Trophoblast cell (in vitro differentiated cells and primary cell): ENCODE data around the gene SIRPD.
"Not testable (repeated sequence)": the region's sequence is repeated elsewhere in the genome, so short reads cannot be mapped to it uniquely, and the experiment has no call there.

Experiments used
- DNase-seq, 2 donors: peaks; one replicate each; pipeline ENCODE4 v3.0.0-alpha.2; 2016
- H2AFZ ChIP-seq: 2 replicates; pipeline ENCODE4 v1.6.1; 2013; ENCODE audit warnings: low read length, moderate library complexity, mild to moderate bottlenecking; ENCODE audit not compliant: insufficient read depth, poor library complexity
- H2AK5ac ChIP-seq: 2 replicates; pipeline ENCODE4 v1.6.1; 2013; ENCODE audit warnings: mild to moderate bottlenecking, low read length
- H2BK120ac ChIP-seq: 2 replicates; pipeline ENCODE4 v1.6.1; 2013; ENCODE audit warnings: low read length, mild to moderate bottlenecking, moderate library complexity; ENCODE audit not compliant: insufficient read depth, poor library complexity
- H2BK12ac ChIP-seq: 2 replicates; pipeline ENCODE4 v1.6.1; 2013; ENCODE audit warnings: mild to moderate bottlenecking, low read length, moderate library complexity
- H2BK5ac ChIP-seq: 2 replicates; pipeline ENCODE4 v1.6.1; 2013; ENCODE audit warnings: low read length, low read depth, moderate library complexity, mild to moderate bottlenecking; ENCODE audit not compliant: poor library complexity
- H3K14ac ChIP-seq: 2 replicates; pipeline ENCODE4 v1.6.1; 2013; ENCODE audit warnings: mild to moderate bottlenecking, low read length
- H3K18ac ChIP-seq: 2 replicates; pipeline ENCODE4 v1.6.1; 2013; ENCODE audit warnings: mild to moderate bottlenecking, low read length
- H3K23ac ChIP-seq: 2 replicates; pipeline ENCODE4 v1.6.1; 2013; ENCODE audit warnings: low read length
- H3K27ac ChIP-seq: 2 replicates; pipeline ENCODE4 v1.5.1; 2013; ENCODE audit warnings: low read depth, mild to moderate bottlenecking, inconsistent platforms, low read length, moderate library complexity
- H3K27me3 ChIP-seq: 2 replicates; pipeline ENCODE4 v1.6.1; 2013; ENCODE audit warnings: inconsistent platforms, mild to moderate bottlenecking, low read length, moderate library complexity; ENCODE audit not compliant: insufficient read depth
- H3K36me3 ChIP-seq, 2 experiments: 1 replicate in 1 of 2; 2 replicates in 1 of 2; pipeline ENCODE4 v1.6.1; 2013; ENCODE audit warnings: low read length in 2 of 2, mild to moderate bottlenecking in 2 of 2, moderate library complexity in 1 of 2; ENCODE audit not compliant: insufficient read depth in 2 of 2, control insufficient read depth in 1 of 2
- H3K4ac ChIP-seq: 2 replicates; pipeline ENCODE4 v1.6.1; 2013; ENCODE audit warnings: low read depth, mild to moderate bottlenecking, low read length, moderate library complexity
- H3K4me1 ChIP-seq, 2 experiments: 1 replicate in 1 of 2; 2 replicates in 1 of 2; pipeline ENCODE4 v1.6.1; 2013; ENCODE audit warnings: low read length in 2 of 2, mild to moderate bottlenecking in 2 of 2, moderate library complexity in 1 of 2; ENCODE audit not compliant: insufficient read depth in 2 of 2, control insufficient read depth in 1 of 2
- H3K4me2 ChIP-seq: 2 replicates; pipeline ENCODE4 v1.6.1; 2013; ENCODE audit warnings: inconsistent platforms, mild to moderate bottlenecking, low read length, moderate library complexity
- H3K4me3 ChIP-seq: 2 replicates; pipeline ENCODE4 v1.5.1; 2013; ENCODE audit warnings: mild to moderate bottlenecking, low read depth, low read length, inconsistent platforms
- H3K79me1 ChIP-seq: one replicate; pipeline ENCODE4 v1.6.1; 2013; ENCODE audit warnings: low read length
- H3K79me2 ChIP-seq: 2 replicates; pipeline ENCODE4 v1.6.1; 2013; ENCODE audit warnings: low read length, mild to moderate bottlenecking; ENCODE audit not compliant: control insufficient read depth, insufficient read depth, poor library complexity
- H3K9ac ChIP-seq: 2 replicates; pipeline ENCODE4 v1.6.1; 2013; ENCODE audit warnings: mild to moderate bottlenecking, low read length
- H3K9me3 ChIP-seq: 2 replicates; pipeline ENCODE4 v1.6.1; 2013; ENCODE audit warnings: low read depth, mild to moderate bottlenecking, control low read depth, inconsistent platforms, low read length; ENCODE audit not compliant: insufficient read depth
- H4K12ac ChIP-seq: 2 replicates; pipeline ENCODE4 v1.6.1; 2013; ENCODE audit warnings: low read depth, mild to moderate bottlenecking, low read length, moderate library complexity
- H4K8ac ChIP-seq: 2 replicates; pipeline ENCODE4 v1.6.1; 2013; ENCODE audit warnings: low read depth, mild to moderate bottlenecking, low read length, moderate library complexity
- H4K91ac ChIP-seq: one replicate; pipeline ENCODE4 v1.6.1; 2013; ENCODE audit warnings: low read depth, mild to moderate bottlenecking, low read length, moderate library complexity
- WGBS: extraction: QIAGEN DNeasy Blood & Tissue Kit; methylation state at CpG from one replicate; pipeline ENCODE4 v1.1.7; 2013; ENCODE audit warnings: missing lambda C conversion rate; ENCODE audit not compliant: insufficient read length, insufficient coverage; ENCODE audit errors: extremely low coverage; 5-methylcytosine and 5-hydroxymethylcytosine counted together

The SIRPD gene

GRCh38 chr20:1499528-1500420, 57.7 kb downstream of the SIRPD start:
- no CpG with 5 or more reads among the region's 8 CpGs for WGBS
- peak overlapping the region; percentile 77 for H3K14ac ChIP-seq
- peak overlapping the region; percentile 47 for H3K18ac ChIP-seq
- H3K27ac ChIP-seq, result no peak overlapping the region
- peaks cover 2% of the 10 kb centered on the region for H3K27me3 ChIP-seq
- peak overlapping the region; percentile 96 for H2BK120ac ChIP-seq
- H3K36me3 ChIP-seq, result no peaks in the 10 kb centered on the region
- H2BK12ac ChIP-seq, result peak overlapping the region; percentile 74
- peak overlapping the region; percentile 37 for H3K4ac ChIP-seq
- H2AFZ ChIP-seq, result peak overlapping the region; percentile 23
- no peak overlapping the region for H3K4me3 ChIP-seq
- H3K9ac ChIP-seq, result no peak overlapping the region
- peak overlapping the region; percentile 93 for H2BK5ac ChIP-seq
- H4K12ac ChIP-seq, result no peak overlapping the region
- DNase-seq, result peak; percentile 47 to 76
- no peak overlapping the region for H3K4me2 ChIP-seq
- H4K8ac ChIP-seq, result peak overlapping the region; percentile 46
- H3K4me1 ChIP-seq, result peaks cover 9% of the 10 kb centered on the region in 2 experiments
- no peak overlapping the region for H3K23ac ChIP-seq
- no peaks in the 10 kb centered on the region for H3K79me2 ChIP-seq
- peaks cover 11% of the 10 kb centered on the region for H3K79me1 ChIP-seq
- H2AK5ac ChIP-seq, result peak overlapping the region; percentile 60
- H3K9me3 ChIP-seq, result no peaks in the 10 kb centered on the region
- peak overlapping the region; percentile 77 for H4K91ac ChIP-seq

- H2AFZ ChIP-seq, H3K14ac ChIP-seq, H4K91ac ChIP-seq, H3K4me2 ChIP-seq, H3K27me3 ChIP-seq, H3K36me3 ChIP-seq, H3K9me3 ChIP-seq, H3K18ac ChIP-seq, H2BK12ac ChIP-seq, H3K23ac ChIP-seq, H4K12ac ChIP-seq, H3K4me3 ChIP-seq, H3K27ac ChIP-seq, H2AK5ac ChIP-seq, H3K9ac ChIP-seq, H2BK120ac ChIP-seq, H3K79me2 ChIP-seq, H4K8ac ChIP-seq, H3K4me1 ChIP-seq, H2BK5ac ChIP-seq, H3K4ac ChIP-seq: not testable (repeated sequence)
- WGBS, result no CpG with 5 or more reads among the region's 5 CpGs
- peaks cover 11% of the 10 kb centered on the region for H3K79me1 ChIP-seq
- DNase-seq, result peak in 1 of 2 donors; percentile 58
These were observed 60.1 kb downstream of the SIRPD start for GRCh38 chr20:1497371-1497770.

GRCh38 chr20:1496930-1497329, 60.6 kb downstream of the SIRPD start:
- H3K27me3 ChIP-seq, result no peaks in the 10 kb centered on the region
- no peak overlapping the region for H3K9ac ChIP-seq
- H3K79me1 ChIP-seq, result peaks cover 11% of the 10 kb centered on the region
- H3K79me2 ChIP-seq, result no peaks in the 10 kb centered on the region
- no peak overlapping the region for H2BK5ac ChIP-seq
- no peak overlapping the region for H3K4me2 ChIP-seq
- H4K12ac ChIP-seq, result no peak overlapping the region
- no peak overlapping the region for H3K18ac ChIP-seq
- no peak overlapping the region for H3K4me3 ChIP-seq
- no peak overlapping the region for H2BK120ac ChIP-seq
- no peaks in the 10 kb centered on the region for H3K9me3 ChIP-seq
- WGBS, result no CpG with 5 or more reads among the region's 3 CpGs
- no peak overlapping the region for H4K8ac ChIP-seq
- no peak overlapping the region for H4K91ac ChIP-seq
- H3K4me1 ChIP-seq, result peaks cover 9% of the 10 kb centered on the region in 2 experiments
- no peak overlapping the region for H3K23ac ChIP-seq
- no peak overlapping the region for H3K4ac ChIP-seq
- no peak overlapping the region for H2AK5ac ChIP-seq
- no peaks in the 10 kb centered on the region for H3K36me3 ChIP-seq
- DNase-seq, result no peak
- no peak overlapping the region for H3K27ac ChIP-seq
- H3K14ac ChIP-seq, result no peak overlapping the region
- H2BK12ac ChIP-seq, result no peak overlapping the region
- no peak overlapping the region for H2AFZ ChIP-seq

- DNase-seq, result no peak
- Histone ChIP-seq H3K4me3 (no peak overlapping the region), H3K79me2 (no peaks in the 10 kb centered on the region), H3K36me3 (no peaks in the 10 kb centered on the region), H3K14ac (no peak overlapping the region), H3K4me1 (no peaks in the 10 kb centered on the region), H3K4ac (no peak overlapping the region), H2BK5ac (no peak overlapping the region), H4K91ac (no peak overlapping the region), H3K79me1 (peaks cover under 1% of the 10 kb centered on the region), H3K27me3 (no peaks in the 10 kb centered on the region), H4K12ac (no peak overlapping the region), H3K27ac (no peak overlapping the region), H3K18ac (no peak overlapping the region), H3K9ac (no peak overlapping the region), H2BK12ac (no peak overlapping the region), H3K4me2 (no peak overlapping the region), H3K23ac (no peak overlapping the region), H2BK120ac (no peak overlapping the region), H2AK5ac (no peak overlapping the region), H2AFZ (no peak overlapping the region), H4K8ac (no peak overlapping the region), H3K9me3 (no peaks in the 10 kb centered on the region)
- no CpG with 5 or more reads among the region's 3 CpGs for WGBS
These were observed 63.1 kb downstream of the SIRPD start for GRCh38 chr20:1494436-1494835.
